Activated CD4-positive, alpha-beta T cell treated with anti-CD3 and anti-CD28 coated beads, Interleukin-2, amount 50 U/mL, for 24 hours (primary cell): ENCODE data around the gene PRSS12.
A peak's percentile ranks its signal among the peaks of the same experiment; 100 is the strongest.
"Not testable (repeated sequence)": the region's sequence is repeated elsewhere in the genome, so short reads cannot be mapped to it uniquely, and the experiment has no call there.

Source experiments
- DNase-seq, 2 donors: peaks; one replicate each; pipeline ENCODE4 v3.0.0-alpha.2; 2020; ENCODE audit warnings: low read depth in 1 of 2, low spot score in 1 of 2

PRSS12 gene

DNA sequence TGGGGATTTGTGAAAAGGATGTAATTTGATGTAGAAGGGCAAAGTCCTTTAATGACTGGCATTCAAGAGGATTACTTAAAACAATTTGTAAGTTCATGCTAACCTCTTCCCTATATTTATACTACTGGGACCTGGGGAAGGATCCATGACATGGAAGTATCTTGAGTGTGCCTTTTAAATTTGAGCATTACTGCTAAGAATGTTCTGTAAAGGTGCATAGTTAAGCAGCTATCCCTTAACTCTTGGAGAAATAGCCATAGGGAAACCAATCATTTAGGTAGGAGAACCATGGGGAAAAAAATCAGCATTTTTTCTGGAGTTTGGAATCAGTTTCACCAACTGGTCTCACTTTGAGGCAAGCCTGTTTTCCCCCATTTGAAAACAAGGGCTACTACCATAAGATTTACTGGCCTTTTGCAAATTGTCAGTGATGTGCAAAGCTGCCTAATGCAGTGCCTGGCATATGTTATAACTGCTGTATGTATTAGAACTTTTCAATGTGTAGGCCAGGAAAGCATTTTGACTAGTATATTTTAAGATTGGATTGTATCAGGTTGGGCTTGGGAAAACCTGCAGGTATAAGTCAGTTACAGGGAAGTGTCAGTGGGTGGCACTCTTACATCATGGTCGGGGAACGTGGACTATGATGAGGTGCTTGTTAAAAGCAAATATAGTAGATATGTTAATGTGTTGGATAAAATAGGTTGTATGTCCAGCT is 72.1 kb downstream of the PRSS12 start:
- DNase-seq = peak in 1 of 2 donors; percentile 30

DNA sequence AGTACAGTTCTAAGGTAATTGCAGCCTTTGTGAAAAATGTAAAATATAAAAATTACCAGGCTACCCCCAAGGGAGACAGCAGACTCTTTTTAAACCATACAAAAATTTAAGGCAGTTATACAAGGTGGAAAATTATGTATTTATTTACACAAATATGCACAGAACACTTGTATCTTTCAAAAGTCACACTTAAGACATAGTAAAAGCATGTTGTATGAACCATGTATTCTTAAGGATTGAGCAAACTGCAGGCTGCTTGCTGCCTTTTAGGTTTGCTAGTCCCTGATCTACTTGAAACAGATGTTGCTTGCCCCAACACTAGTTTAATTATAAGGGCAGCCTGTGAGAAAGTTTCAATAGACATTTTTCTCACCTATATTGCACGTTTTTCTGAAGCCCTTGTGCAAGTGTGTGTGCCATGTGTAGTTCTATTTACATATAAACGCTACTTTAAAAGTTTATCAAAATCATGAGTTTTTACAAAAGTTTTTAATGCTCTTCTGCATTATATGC is 72.8 kb downstream of the PRSS12 start:
- DNase-seq = no peak

DNA sequence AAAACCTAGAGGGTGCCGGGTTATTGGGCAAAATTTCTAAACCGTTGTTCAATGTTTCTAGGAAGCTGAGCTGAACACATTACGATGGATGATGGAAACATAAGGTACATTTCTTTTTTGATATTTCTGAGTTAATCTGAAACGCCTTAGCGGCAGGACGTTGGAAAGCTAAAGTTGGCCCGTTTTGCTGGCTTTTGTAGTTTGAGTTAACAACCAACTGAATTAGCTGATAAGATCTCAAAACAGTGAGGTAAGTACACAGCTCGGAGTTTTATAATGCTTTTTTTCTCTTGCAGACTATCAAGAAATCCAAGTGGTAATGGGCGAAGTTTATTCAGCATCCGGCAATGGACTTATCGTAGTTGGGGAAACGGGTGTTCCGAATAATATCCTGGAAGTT is 73.5 kb downstream of the PRSS12 start:
- no peak for DNase-seq

- peak; percentile 88 to 99 for DNase-seq
Observed at GRCh38 chr4:118278473-118279274, 74.1 kb downstream of the PRSS12 start.

- DNase-seq = no peak
Observed at GRCh38 chr4:118277243-118277642, 75.6 kb downstream of the PRSS12 start.

DNA sequence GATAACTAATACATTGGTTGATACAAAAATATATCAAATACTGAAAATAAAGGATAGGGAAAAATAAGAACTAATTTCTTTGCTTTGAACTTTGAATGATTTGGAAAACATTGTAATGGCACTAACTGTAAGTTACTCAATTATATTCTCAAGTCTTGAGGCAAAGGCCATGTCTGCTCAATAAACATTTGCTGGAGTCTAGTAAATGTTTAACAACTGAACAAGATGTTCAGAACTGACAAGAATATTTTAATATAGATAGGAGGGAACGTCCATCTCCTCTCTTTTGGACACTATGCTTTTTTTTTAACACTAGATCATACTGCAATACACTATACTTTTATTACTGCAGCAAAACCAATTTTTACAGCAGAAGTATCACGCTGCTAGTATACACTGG is 76.2 kb downstream of the PRSS12 start:
- no peak for DNase-seq

DNA sequence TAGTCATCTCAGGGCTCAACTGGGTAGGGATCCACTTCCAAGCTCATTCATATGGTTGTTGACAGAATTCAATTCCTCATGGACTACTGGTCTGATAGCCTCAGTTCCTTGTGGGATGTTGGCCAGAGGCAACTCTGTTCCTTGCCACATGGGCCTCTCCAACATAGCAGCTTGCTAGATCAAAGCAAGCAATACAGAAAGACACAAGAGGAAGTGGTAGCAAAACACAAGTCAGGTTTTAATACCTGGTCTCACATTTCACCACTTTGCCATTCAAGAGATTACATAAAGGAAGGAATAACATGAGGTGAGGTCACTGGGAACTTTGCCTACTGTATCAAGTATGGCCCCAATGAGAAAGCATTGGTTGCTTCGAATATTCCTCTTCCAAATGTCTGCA is 79.2 kb downstream of the PRSS12 start:
- no peak for DNase-seq

DNA sequence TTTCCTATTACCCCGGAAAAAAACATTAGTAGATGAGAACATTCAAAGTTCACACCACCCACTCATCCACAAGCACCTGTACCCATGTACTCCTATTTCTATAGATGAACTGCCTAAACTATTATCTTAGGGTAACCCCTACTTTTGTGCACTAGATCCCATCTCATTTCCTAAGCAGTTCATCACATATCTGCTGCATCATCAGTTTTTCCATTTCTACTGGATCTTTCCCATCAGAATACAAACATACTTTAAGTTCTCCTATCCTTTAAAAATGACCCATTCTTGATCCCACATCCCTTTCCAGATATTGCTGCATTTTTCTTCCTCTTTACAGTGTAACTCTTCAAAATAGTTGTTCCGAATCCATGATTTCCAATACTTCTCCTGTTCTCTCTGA is 81.0 kb downstream of the PRSS12 start:
- DNase-seq = no peak

- DNase-seq = peak in 1 of 2 donors; percentile 22
Observed at GRCh38 chr4:118270492-118270891, 82.3 kb downstream of the PRSS12 start.

DNA sequence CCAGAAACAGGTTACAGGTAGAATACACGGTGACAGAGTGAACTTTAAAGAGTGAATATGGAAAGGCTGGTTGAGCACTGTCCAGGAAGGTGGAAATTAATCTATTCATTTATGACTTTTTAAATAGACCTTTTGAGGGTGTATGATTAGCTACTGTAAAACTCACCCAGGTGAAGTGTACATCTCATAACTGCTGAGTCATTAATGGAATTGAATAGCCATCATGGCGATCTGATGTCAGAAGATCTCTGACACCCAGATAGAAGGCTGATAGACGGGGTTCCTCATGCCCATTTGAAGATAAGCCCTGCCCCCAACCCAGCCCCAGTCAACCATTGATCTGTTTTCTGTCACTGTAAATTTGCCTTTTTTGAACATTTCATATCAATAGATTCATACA is 84.0 kb downstream of the PRSS12 start:
- no peak for DNase-seq

DNA sequence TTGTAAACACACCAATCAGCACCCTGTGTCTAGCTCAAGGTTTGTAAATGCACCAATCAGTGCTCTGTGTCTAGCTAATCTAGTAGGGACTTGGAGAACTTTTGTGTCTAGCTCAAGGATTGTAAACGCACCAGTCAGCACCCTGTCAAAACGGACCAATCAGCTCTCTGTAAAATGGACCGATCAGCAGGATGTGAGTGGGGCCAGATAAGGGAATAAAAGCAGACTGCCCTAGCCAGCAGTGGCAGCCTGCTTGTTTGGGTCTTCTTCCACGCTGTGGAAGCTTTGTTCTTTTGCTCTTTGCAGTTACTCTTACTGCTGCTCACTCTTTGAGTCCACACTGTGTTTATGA is 86.7 kb downstream of the PRSS12 start:
- not testable (repeated sequence) for DNase-seq

DNA sequence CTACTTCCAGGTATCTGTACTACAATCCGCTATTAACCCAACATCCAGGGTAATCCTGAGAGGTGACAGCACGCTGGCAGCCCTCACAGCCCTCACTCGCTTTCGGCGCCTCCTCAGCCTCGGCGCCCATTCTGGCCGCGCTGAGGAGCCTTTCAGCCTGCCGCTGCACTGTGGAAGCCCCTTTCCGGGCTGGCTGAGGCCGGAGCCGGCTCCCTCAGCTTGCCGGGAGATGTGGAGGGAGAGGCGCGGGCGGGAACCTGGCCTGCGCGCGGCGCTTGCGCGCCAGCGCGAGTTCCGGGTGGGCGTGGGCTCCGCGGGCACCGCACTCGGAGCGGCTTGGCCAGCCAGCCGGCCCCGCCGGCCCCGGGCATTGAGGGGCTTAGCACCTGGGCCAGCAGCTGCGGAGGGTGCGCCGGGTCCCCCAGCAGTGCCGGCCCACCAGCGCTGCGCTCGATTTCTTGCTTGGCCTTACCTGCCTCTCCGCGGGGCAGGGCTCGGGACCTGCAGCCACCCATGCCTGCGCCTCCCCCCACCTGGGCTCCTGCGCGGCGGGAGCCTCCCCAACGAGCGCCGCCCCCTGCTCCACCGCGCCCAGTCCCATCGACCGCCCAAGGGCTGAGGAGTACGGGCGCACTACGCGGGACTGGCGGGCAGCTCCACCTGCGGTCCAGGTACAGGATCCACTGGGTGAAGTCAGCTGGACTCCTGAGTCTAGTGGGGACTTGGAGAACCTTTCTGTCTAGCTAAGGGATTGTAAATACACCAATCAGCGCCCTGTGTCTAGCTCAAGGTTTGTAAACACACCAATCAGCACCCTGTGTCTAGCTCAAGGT is 87.3 kb downstream of the PRSS12 start:
- no peak for DNase-seq

- DNase-seq = no peak
Observed at GRCh38 chr4:118264096-118264495, 88.7 kb downstream of the PRSS12 start.

GRCh38 chr4:118260309-118260708 is 92.5 kb downstream of the PRSS12 start:
- no peak for DNase-seq

GRCh38 chr4:118259111-118259510 is 93.7 kb downstream of the PRSS12 start:
- no peak for DNase-seq

- no peak for DNase-seq
Observed at GRCh38 chr4:118254368-118254767, 98.4 kb downstream of the PRSS12 start.

DNA sequence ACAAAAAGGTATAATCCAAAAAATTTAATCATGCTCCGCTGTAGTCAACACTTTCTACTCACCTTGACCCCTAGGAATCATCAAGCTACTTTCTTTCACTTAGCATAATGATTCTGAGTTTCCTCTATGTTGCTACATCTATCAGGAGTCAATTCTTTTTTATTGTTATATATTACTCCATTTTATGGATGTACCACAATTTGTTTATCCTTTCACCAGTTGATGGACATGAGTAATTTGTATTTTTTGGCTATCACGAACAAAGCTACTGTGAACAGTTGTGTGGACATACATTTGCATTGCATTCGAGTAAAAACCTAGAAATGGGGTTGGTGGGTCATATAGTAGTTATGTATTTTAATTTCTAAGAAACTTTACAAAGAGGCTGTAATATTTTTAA is 102.9 kb downstream of the PRSS12 start:
- no peak for DNase-seq

DNA sequence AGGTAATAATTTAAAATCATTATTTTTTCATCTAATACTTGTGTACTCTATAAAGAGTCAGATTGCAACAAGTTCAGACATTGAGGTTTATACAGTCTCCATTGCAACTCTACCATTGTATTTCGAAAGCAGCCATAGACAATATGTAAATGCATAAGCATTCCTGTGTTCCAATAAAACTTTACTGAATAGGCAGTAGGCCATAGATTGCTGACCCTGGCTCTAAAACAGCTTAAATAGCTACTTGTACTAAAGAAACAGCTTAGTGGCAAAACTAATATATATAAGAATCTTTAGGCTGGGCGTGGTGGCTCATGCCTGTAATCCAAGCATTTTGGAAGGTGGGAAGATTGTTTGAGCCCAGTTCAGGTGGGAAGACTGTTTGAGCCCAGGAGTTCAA is 115.3 kb downstream of the PRSS12 start:
- DNase-seq = no peak

GRCh38 chr4:118235566-118236120 is 117.2 kb downstream of the PRSS12 start:
- no peak for DNase-seq
